ENCODE results near the gene DCAF17.

The DCAF17 gene

GRCh38 chr2:171509945-171510731 lies 76.1 kb downstream of the DCAF17 start:
- H3K4me3 ChIP-seq (ENCODE audit: low read length), result no peak overlapping the region

GRCh38 chr2:171512014-171512413 lies 78.0 kb downstream of the DCAF17 start:
- Histone ChIP-seq H3K36me3 (ENCODE audit: control insufficient read depth, insufficient read depth, low read length) (no peaks in the 10 kb centered on the region), H3K4me3 (ENCODE audit: low read length) (no peak overlapping the region), H3K27me3 (ENCODE audit: control insufficient read depth, insufficient read depth, low read length) (no peaks in the 10 kb centered on the region), H3K9me3 (ENCODE audit: control insufficient read depth, low read length) (no peaks in the 10 kb centered on the region), H3K4me1 (ENCODE audit: control insufficient read depth, insufficient read depth, low read length) (no peaks in the 10 kb centered on the region), H3K9ac (ENCODE audit: low read length) (no peak overlapping the region)

More at GRCh38 chr2:171509945-171510731, 76.1 kb downstream of the DCAF17 start:
- Histone ChIP-seq H3K9me3 (ENCODE audit: control insufficient read depth, low read length) (no peaks in the 10 kb centered on the region), H3K4me1 (ENCODE audit: control insufficient read depth, insufficient read depth, low read length) (no peaks in the 10 kb centered on the region), H3K9ac (ENCODE audit: low read length) (no peak overlapping the region), H3K36me3 (ENCODE audit: control insufficient read depth, insufficient read depth, low read length) (no peaks in the 10 kb centered on the region), H3K27me3 (ENCODE audit: control insufficient read depth, insufficient read depth, low read length) (no peaks in the 10 kb centered on the region)

GRCh38 chr2:171512683-171513195 lies 78.7 kb downstream of the DCAF17 start:
- Histone ChIP-seq H3K4me1 (ENCODE audit: control insufficient read depth, insufficient read depth, low read length) (no peaks in the 10 kb centered on the region), H3K27me3 (ENCODE audit: control insufficient read depth, insufficient read depth, low read length) (no peaks in the 10 kb centered on the region), H3K9ac (ENCODE audit: low read length) (no peak overlapping the region), H3K9me3 (ENCODE audit: control insufficient read depth, low read length) (no peaks in the 10 kb centered on the region), H3K36me3 (ENCODE audit: control insufficient read depth, insufficient read depth, low read length) (no peaks in the 10 kb centered on the region), H3K4me3 (ENCODE audit: low read length) (no peak overlapping the region)

- H3K36me3 ChIP-seq (ENCODE audit: control insufficient read depth, insufficient read depth, low read length), result no peaks in the 10 kb centered on the region
- H3K9ac ChIP-seq (ENCODE audit: low read length), result no peak overlapping the region
- no peaks in the 10 kb centered on the region for H3K4me1 ChIP-seq (ENCODE audit: control insufficient read depth, insufficient read depth, low read length)
- H3K4me3 ChIP-seq (ENCODE audit: low read length), result no peak overlapping the region
- no peaks in the 10 kb centered on the region for H3K27me3 ChIP-seq (ENCODE audit: control insufficient read depth, insufficient read depth, low read length)
- no peaks in the 10 kb centered on the region for H3K9me3 ChIP-seq (ENCODE audit: control insufficient read depth, low read length)
Measured at GRCh38 chr2:171513719-171514160, 79.7 kb downstream of the DCAF17 start.

GRCh38 chr2:171514908-171515582 lies 81.0 kb downstream of the DCAF17 start:
- no peak overlapping the region for H3K9ac ChIP-seq (ENCODE audit: low read length)
- H3K36me3 ChIP-seq (ENCODE audit: control insufficient read depth, insufficient read depth, low read length), result no peaks in the 10 kb centered on the region
- peaks cover 4% of the 10 kb centered on the region for H3K27me3 ChIP-seq (ENCODE audit: control insufficient read depth, insufficient read depth, low read length)
- H3K9me3 ChIP-seq (ENCODE audit: control insufficient read depth, low read length), result no peaks in the 10 kb centered on the region
- H3K4me1 ChIP-seq (ENCODE audit: control insufficient read depth, insufficient read depth, low read length), result no peaks in the 10 kb centered on the region
- H3K4me3 ChIP-seq (ENCODE audit: low read length), result no peak overlapping the region

GRCh38 chr2:171515672-171516298 lies 81.8 kb downstream of the DCAF17 start:
- no peak overlapping the region for H3K9ac ChIP-seq (ENCODE audit: low read length)
- H3K36me3 ChIP-seq (ENCODE audit: control insufficient read depth, insufficient read depth, low read length), result no peaks in the 10 kb centered on the region
- H3K4me3 ChIP-seq (ENCODE audit: low read length), result no peak overlapping the region

GRCh38 chr2:171516793-171517192 lies 82.8 kb downstream of the DCAF17 start:
- H3K9me3 ChIP-seq (ENCODE audit: control insufficient read depth, low read length), result no peaks in the 10 kb centered on the region
- H3K4me3 ChIP-seq (ENCODE audit: low read length), result no peak overlapping the region
- H3K4me1 ChIP-seq (ENCODE audit: control insufficient read depth, insufficient read depth, low read length), result peaks cover 6% of the 10 kb centered on the region
- H3K36me3 ChIP-seq (ENCODE audit: control insufficient read depth, insufficient read depth, low read length), result no peaks in the 10 kb centered on the region
- no peak overlapping the region for H3K9ac ChIP-seq (ENCODE audit: low read length)
- H3K27me3 ChIP-seq (ENCODE audit: control insufficient read depth, insufficient read depth, low read length), result peaks cover 4% of the 10 kb centered on the region

More at GRCh38 chr2:171515672-171516298, 81.8 kb downstream of the DCAF17 start:
- no peaks in the 10 kb centered on the region for H3K9me3 ChIP-seq (ENCODE audit: control insufficient read depth, low read length)
- no peaks in the 10 kb centered on the region for H3K4me1 ChIP-seq (ENCODE audit: control insufficient read depth, insufficient read depth, low read length)
- peaks cover 4% of the 10 kb centered on the region for H3K27me3 ChIP-seq (ENCODE audit: control insufficient read depth, insufficient read depth, low read length)

- Histone ChIP-seq H3K9me3 (ENCODE audit: control insufficient read depth, low read length) (no peaks in the 10 kb centered on the region), H3K9ac (ENCODE audit: low read length) (no peak overlapping the region), H3K27me3 (ENCODE audit: control insufficient read depth, insufficient read depth, low read length) (peaks cover 9% of the 10 kb centered on the region), H3K36me3 (ENCODE audit: control insufficient read depth, insufficient read depth, low read length) (no peaks in the 10 kb centered on the region), H3K4me1 (ENCODE audit: control insufficient read depth, insufficient read depth, low read length) (peaks cover 23% of the 10 kb centered on the region), H3K4me3 (ENCODE audit: low read length) (no peak overlapping the region)
Measured at GRCh38 chr2:171520471-171520870, 86.4 kb downstream of the DCAF17 start.

- Histone ChIP-seq H3K4me1 (ENCODE audit: control insufficient read depth, insufficient read depth, low read length) (peaks cover 23% of the 10 kb centered on the region), H3K9ac (ENCODE audit: low read length) (peak overlapping the region; percentile 72), H3K4me3 (ENCODE audit: low read length) (no peak overlapping the region)
Measured at GRCh38 chr2:171521361-171522051, 87.5 kb downstream of the DCAF17 start.

GRCh38 chr2:171522052-171522787 lies 88.2 kb downstream of the DCAF17 start, which contains the start of gene CYBRD1:
TSS of gene CYBRD1 (plus strand) at chr2:171522474. CDS start at chr2:171522546, 72 bp downstream.
- H3K9ac ChIP-seq (ENCODE audit: low read length), result peak within 1 kb of the TSS; percentile 72
- H3K27me3 ChIP-seq (ENCODE audit: control insufficient read depth, insufficient read depth, low read length), result peaks cover 9% of the 10 kb centered on the region
- peak within 1 kb of the TSS; percentile 66 for H3K4me3 ChIP-seq (ENCODE audit: low read length)
- H3K9me3 ChIP-seq (ENCODE audit: control insufficient read depth, low read length), result no peaks in the 10 kb centered on the region
- H3K36me3 ChIP-seq (ENCODE audit: control insufficient read depth, insufficient read depth, low read length), result no peaks in the 10 kb centered on the region
- H3K4me1 ChIP-seq (ENCODE audit: control insufficient read depth, insufficient read depth, low read length), result peaks cover 23% of the 10 kb centered on the region

More at GRCh38 chr2:171521361-171522051, 87.5 kb downstream of the DCAF17 start:
- H3K27me3 ChIP-seq (ENCODE audit: control insufficient read depth, insufficient read depth, low read length), result peaks cover 9% of the 10 kb centered on the region
- H3K9me3 ChIP-seq (ENCODE audit: control insufficient read depth, low read length), result no peaks in the 10 kb centered on the region
- no peaks in the 10 kb centered on the region for H3K36me3 ChIP-seq (ENCODE audit: control insufficient read depth, insufficient read depth, low read length)

- no peaks in the 10 kb centered on the region for H3K9me3 ChIP-seq (ENCODE audit: control insufficient read depth, low read length)
- no peaks in the 10 kb centered on the region for H3K36me3 ChIP-seq (ENCODE audit: control insufficient read depth, insufficient read depth, low read length)
- H3K9ac ChIP-seq (ENCODE audit: low read length), result peak overlapping the region; percentile 72
- peak overlapping the region; percentile 66 for H3K4me3 ChIP-seq (ENCODE audit: low read length)
- H3K27me3 ChIP-seq (ENCODE audit: control insufficient read depth, insufficient read depth, low read length), result peaks cover 9% of the 10 kb centered on the region
- peaks cover 23% of the 10 kb centered on the region for H3K4me1 ChIP-seq (ENCODE audit: control insufficient read depth, insufficient read depth, low read length)
Measured at GRCh38 chr2:171522788-171523087, 88.7 kb downstream of the DCAF17 start.

All from mucosa of stomach (tissue), 1 donor.